GM12892 (cell line): ENCODE data around the gene CD69.

Experiments
- DNase-seq: peaks from one replicate; pipeline ENCODE4 v3.0.0; 2011; ENCODE audit not compliant: insufficient read length
- FAIRE-seq: peaks from 2 replicates; lab custom pipeline; 2011; peaks lifted over from hg19 to GRCh38; lab: Jason Lieb, UNC
- POLR2A ChIP-seq: IDR thresholded peaks from 2 replicates; pipeline ENCODE4 v1.6.1; 2011; ENCODE audit warnings: low read depth, low read length, control low read depth
- POLR2AphosphoS5 ChIP-seq: IDR thresholded peaks from 2 replicates; pipeline ENCODE4 v1.6.1; 2011; ENCODE audit warnings: low read depth, low read length, control low read depth
- TAF1 ChIP-seq: IDR thresholded peaks from 2 replicates; pipeline ENCODE4 v1.6.1; 2011; ENCODE audit warnings: low read depth, mild to moderate bottlenecking, control low read depth, low read length, borderline replicate concordance

Gene CD69

GRCh38 chr12:9794484-9795093 lies 33.9 kb upstream of the CD69 start:
- no peak for FAIRE-seq
- no peak for DNase-seq
- TF ChIP-seq POLR2A (no peak), TAF1 (no peak), POLR2AphosphoS5 (no peak)

GRCh38 chr12:9793779-9794395 lies 33.2 kb upstream of the CD69 start:
- no peak for DNase-seq
- TF ChIP-seq POLR2AphosphoS5, result no peak
- TF ChIP-seq TAF1, result no peak
- TF ChIP-seq POLR2A, result no peak
- FAIRE-seq, result peak; percentile 70

GRCh38 chr12:9792961-9793617 lies 32.4 kb upstream of the CD69 start:
- DNase-seq, result no peak
- FAIRE-seq, result peak; percentile 58
- TF ChIP-seq TAF1 (no peak), POLR2AphosphoS5 (no peak), POLR2A (no peak)

- FAIRE-seq (peak; percentile 30), DNase-seq (no peak)
- TF ChIP-seq TAF1 (no peak), POLR2A (no peak), POLR2AphosphoS5 (no peak)
These were observed 31.6 kb upstream of the CD69 start for GRCh38 chr12:9792185-9792900.

GRCh38 chr12:9786726-9787717 lies 26.3 kb upstream of the CD69 start:
- TF ChIP-seq TAF1 (no peak), POLR2AphosphoS5 (no peak), POLR2A (no peak)
- DNase-seq, result no peak
- no peak for FAIRE-seq

DNA sequence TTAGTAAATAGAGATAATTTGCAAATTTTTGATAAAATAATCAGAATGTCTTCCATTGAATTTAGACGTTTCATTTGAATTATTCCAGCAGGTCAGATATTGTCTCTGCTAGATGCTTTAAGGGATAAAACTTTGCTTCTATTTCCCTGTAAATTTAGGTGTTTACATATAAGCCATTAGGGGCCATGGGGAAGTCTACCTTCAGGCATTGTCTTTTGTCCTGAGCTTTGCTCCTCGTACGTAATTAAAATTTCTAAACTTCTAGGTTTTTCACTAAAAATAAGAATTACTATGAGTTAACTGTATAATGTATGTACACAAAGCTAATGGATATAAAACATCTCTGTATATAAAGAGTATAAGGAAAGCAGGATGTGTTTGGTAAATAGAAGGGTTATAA lies 24.1 kb upstream of the CD69 start:
- DNase-seq (no peak), FAIRE-seq (no peak)
- TF ChIP-seq POLR2A (no peak), POLR2AphosphoS5 (no peak), TAF1 (no peak)

GRCh38 chr12:9784326-9784725 lies 23.6 kb upstream of the CD69 start:
- TF ChIP-seq POLR2A, result no peak
- no peak for TF ChIP-seq TAF1
- no peak for TF ChIP-seq POLR2AphosphoS5
- FAIRE-seq, result no peak

DNA sequence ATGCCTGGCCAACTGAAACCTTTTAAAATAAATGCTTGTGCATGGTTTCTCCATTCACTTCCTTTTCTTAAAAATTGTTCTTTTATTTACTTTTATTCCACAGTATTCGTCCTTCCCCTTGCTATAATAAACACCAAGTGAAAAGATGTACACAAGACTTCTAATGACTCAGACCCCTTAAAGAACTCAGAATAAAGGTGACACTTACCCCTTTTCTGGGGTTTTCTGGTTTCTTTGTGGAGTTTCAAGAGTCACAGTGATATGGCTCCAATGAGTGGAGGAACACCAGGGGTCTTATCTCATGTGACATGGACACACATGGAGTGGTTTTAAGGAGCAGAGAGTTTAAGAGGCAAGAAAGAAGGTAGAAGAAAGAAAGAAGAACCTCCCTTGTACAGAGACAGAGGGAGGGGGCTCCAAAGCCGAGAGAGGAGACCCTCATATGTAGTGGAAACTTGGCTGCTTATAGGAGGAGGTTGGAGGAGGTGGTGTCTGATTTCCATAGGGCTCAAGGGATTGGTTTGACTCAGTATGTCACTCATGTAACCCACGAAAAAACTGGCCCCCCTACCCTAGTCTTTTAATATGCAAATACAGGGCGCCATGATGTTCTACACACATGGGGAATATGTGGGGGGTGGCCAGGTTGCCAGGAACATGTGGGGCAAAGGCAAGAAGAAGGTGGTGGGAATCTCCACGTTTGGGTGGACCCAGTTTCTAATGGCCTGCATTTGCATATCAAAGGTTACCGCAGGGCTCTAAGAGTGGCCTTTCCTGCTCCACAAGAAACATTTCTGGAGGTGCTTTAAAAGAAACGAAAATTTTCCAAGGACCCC lies 22.1 kb upstream of the CD69 start:
- DNase-seq, result no peak
- TF ChIP-seq TAF1 (no peak), POLR2AphosphoS5 (no peak), POLR2A (no peak)
- FAIRE-seq, result no peak

More at GRCh38 chr12:9784326-9784725, 23.6 kb upstream of the CD69 start:
- no peak for DNase-seq

DNA sequence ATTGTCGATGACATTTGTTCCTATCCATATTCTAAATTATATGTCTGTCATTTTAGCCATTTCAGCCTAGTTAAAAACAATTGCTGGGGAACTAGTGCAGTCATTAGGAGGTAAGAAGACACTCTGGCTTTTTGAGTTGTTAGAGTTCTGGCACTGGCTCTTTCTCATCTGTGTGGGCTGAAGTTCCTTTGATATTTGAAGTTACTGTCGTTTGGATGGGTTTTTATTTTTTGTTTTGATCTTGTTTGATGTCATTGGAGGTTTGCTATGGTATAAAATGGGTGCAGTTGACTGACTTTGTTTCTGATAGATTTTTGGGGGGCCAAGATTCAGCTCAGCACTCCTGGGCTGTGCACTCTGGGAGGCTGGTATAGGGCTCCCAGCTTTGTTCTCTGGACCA lies 20.7 kb upstream of the CD69 start:
- no peak for DNase-seq
- FAIRE-seq, result no peak
- TF ChIP-seq POLR2A, result no peak
- TF ChIP-seq POLR2AphosphoS5, result no peak
- no peak for TF ChIP-seq TAF1

- DNase-seq, result no peak
- TF ChIP-seq POLR2AphosphoS5, result no peak
- no peak for TF ChIP-seq POLR2A
- TF ChIP-seq TAF1, result no peak
- no peak for FAIRE-seq
These were observed 18.5 kb upstream of the CD69 start for GRCh38 chr12:9779209-9779608.
